GM18520 (cell line): ENCODE results near the gene LARP4B.

ENCODE experiments used
- ATAC-seq: cut with Tn5 transposase; IDR thresholded peaks from one replicate; pipeline ENCODE4 v1.9.1; 2021; ENCODE audit not compliant: unreplicated experiment

The LARP4B gene

DNA sequence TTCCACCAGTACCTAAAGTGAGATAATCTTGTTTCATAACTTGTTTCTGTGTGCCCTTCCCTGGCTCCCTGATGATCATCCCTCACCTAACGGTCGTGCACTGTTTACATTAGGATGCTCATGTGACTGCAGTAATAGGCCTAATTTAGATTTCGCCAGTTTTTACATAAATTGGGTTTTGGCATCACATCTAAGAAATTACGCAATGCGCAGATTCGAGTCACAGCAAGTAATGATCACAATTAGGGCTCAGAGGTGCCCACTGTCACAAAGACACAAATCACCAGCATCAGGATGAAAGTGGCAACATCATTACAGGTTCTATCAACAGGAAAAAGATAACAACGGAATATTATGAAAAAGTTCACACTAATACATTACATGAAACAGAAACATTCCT is 94.7 kb downstream of the LARP4B start:
- no peak for ATAC-seq

DNA sequence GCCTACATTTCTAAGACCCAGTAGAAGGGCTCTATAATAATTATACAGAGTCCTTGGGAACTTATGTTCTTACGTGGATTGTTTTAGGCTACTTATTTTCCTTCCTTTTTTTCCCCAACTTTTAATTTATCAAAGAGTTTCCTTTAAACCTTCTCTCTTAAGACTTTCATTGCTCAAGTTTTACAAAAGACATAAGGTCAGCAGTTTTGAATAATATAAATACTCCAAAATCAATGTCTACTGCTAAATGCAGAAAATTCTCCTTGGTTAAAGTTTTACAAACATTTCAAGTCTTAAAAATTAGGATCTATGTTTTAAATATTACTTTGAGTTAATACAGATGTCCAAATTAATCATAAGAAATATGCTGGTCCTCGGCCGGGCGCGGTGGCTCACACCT is 97.0 kb downstream of the LARP4B start:
- ATAC-seq = no peak

DNA sequence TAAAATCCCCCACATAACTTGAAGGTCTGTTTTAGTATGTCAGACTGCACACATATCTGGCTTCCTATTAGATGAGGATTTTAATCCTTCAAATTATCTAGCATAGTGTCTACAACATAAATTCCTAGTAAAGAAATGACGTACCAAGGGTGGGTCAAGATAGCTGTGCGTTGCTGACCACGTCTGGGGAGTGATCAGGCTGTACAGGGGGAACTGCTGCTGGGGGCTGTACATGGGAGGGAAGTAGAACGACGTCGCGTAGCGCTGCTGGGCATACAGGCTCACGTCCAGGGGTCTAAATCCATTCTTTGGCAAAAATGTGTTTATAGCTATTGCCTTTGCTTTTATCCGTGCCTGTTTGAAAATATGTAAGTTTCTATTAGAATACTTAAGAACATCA is 102.3 kb downstream of the LARP4B start:
- no peak for ATAC-seq

DNA sequence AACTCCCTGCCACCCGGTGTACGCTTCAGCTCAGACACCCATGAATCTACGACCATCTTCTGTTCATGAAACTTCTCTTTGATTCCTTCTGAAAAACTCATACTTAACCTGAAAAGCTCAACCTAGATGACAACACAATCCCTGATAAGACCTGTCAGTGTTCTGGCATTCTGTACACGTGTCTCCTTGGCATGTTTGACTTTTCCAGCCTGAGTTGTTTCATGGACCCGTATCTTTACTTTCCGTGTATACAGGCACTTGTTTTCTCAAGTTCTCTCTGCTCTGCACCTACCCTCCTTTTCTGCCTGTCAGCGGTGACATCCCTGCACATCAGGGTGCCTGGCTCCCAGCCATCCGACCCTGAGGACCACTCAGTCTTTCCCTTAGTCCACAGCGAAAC is 103.3 kb downstream of the LARP4B start:
- ATAC-seq = no peak

DNA sequence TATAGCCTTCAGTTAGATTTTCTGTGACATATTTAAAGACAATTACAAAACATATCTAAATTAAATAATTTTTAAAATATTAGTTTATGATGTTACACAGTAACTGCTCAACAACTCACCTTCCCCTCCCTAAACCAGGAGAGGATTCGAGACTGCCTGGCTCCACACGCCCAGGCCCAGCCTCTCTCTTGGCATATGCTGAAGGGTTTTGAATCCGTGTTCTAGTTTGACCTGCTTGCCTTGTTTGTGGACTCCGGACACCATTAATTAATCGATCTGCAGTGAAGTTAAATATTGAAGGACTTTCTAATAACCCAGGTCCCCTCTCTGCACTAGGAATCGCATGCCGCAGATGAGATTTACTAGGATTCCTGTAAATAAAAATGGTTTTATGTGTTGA is 106.6 kb downstream of the LARP4B start:
- no peak for ATAC-seq

DNA sequence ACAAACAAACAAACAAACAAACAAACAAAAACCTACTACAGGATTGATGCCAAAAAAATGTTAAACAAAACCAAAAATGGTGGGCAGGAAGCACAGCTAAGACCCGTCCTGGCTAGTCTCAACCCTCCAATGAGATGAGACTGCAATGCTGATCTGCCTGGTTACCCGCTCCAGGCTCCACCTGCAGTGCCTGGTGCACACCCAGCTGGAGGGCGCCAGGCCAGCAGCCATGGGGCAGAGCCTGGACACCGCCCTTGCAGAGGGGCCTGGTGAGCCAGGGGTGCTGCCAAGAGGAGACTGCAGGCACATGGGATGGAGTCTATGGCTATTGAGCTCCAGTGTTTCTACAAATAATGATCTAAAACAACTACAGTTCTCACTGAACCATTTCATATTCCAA is 107.0 kb downstream of the LARP4B start:
- no peak for ATAC-seq

DNA sequence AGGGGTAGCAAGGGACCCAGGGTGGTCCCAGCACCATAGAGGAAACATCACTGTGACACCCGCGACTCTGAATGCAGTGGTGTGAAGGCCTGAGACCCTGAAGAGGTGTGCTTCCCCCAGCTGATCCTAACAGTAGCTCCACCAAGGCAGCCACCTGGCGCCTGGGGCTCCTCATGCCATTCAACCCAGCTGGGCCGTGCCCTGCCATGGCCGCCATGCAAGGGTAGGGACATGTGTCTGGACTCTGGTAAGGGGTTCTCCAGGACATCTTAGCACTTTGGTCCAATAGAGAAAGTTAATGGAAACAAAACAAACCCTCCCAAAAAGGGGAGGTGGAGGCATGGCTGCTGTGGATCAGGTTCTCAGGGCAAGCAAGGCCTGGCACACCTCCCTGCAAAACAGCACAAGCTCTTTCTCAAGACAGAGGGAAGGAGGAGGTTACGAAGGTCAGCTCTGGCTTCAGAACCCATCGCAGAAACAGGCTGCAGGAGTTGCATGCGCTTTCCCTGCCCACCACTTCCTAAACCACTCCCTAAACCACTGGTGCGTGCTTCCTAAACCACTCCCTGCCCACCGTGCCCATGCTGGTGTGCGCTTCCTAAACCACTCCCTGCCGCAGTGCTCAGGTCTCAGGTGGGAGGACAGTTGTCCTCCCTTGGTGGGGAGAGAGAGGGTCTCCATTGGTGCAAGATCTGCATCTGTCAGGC is 108.7 kb downstream of the LARP4B start:
- no peak for ATAC-seq

DNA sequence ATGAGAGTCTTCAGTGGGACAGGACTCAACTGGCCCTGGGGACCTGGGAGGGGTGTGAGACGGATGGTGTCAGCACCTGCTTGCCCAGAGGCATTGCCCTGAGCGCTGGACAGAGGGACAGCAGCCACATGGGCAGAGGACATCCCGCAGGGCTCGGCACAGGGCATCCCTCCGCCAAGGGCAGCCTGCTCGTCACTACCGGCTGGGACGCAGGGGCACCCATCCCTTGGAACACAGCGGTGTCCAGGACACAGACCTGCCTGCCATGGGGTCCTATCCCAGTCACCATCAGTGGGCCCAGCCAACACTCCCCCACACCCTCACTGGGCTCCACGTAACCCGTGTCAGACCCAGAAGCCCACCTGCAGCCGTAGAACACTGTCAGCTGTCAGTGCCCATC is 109.3 kb downstream of the LARP4B start:
- no peak for ATAC-seq

DNA sequence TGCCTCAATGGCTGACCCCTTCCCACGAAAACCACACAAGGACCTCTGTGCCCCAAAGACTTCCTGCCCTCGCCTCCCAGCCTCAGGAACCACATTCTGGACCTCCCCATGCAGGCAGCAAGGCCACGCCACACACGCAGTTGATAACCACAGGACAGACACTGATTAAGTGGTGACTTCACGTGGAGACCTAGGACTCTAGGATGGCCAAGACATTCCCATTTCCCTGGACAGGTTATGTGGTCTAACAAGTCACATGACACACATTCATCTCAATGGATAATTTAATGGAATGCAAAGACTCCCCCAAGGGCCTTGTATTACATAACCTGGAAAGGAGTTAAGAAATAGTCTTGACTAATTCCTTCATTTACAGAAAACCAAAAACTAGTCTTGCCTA is 110.2 kb downstream of the LARP4B start:
- ATAC-seq = no peak

DNA sequence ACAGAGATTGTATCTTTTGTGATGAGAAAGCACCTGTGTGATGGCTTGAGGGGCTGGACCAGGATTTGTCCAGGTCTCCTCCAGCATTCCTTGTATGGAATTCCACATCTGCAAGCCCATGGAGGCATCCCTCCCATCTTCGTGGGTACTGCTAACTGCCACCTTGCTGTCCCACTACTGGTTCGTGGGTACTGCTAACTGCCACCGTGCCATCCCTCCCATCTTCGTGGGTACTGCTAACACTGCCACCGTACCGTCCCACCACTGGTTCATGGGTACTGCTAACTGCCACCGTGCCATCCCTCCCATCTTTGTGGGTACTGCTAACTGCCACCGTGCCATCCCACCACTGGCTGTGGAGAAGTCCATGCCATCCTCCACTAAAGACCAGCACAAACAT is 111.7 kb downstream of the LARP4B start:
- no peak for ATAC-seq

DNA sequence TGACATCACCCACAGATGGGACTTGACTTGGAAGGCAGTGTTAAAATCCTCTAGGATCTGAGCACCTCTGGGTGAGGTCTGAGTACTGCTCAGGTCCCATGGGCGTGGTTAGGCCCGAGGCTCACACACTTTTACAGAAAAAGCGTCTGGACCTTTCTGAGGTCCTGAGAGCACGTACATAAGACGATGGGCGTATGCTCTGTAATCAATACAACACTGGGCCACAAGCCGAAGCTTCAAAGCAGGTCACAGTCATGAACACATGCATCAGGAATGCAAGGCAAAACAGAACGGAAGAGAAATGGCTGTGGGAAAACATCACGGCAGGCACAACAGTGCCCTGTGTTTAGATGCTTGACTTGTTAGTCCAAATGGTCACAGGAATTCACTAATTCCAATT is 112.2 kb downstream of the LARP4B start:
- no peak for ATAC-seq

DNA sequence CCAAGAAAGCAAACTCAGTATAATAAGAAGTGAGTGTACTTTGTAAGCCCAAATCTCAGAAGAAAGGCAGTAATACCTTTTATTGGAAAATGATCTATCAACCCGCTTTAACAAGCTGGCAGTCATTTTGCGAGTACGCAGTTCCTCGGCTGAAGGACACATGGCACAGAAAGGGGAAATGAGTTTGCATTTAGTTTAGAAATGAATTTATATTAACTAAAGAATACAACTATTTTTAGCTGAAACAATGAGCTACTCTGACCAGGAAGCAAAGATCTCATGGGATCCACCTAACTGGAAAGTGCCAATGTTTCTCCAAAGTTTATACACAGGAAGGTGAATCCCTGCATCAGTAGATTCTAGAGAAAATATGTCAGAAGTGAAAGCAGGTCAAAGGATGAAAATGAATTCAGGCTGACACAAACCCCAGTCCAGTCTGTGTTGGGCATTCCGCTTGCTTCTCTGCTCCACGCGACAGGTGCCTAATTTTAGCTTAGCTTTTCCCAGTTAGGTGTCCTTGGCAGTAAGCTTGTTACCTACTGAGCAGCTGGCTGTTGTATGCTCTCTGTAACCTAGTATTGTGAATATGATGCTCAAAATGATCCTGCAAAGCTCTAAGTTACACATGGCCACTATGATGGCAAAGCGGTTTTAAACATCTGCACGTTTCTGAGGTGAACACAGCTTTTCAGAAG is 112.8 kb downstream of the LARP4B start:
- no peak for ATAC-seq

DNA sequence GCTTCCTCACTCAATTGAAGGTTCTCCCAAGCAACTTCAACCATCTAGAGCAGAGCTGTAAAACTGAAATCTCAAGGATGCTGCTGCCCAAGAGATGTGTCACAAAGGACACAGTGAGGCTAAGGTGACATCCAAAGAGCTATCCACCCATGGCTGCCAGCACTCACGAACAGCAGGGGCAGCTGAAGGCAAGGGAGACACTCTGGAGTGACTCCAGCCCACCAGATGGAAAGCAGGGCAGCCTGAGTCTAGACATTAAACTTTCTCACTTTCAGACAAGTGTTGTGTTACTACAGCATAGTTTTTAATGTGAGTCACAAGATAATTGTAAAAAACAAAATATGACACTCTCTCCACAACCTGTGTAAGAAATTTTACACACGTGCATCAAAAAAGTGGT is 113.5 kb downstream of the LARP4B start:
- no peak for ATAC-seq

DNA sequence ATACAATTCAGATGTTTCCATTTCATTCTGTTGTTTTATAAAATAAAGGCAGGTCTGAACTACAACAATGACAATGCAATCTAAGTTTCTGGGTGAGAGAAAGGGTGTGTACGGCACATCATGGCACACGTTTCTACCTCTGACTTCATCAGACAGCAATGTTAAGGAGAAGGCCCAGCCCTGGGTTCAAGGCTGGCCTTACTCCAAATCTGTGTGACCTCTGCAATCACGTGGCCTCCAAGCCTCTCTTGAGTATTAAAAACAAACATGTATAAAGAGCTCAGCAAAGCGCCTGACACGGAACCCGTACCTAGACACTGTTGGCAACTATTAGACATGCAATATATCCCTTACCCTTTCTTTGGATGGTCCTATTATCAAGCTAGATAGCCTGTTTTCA is 114.1 kb downstream of the LARP4B start:
- ATAC-seq = no peak

DNA sequence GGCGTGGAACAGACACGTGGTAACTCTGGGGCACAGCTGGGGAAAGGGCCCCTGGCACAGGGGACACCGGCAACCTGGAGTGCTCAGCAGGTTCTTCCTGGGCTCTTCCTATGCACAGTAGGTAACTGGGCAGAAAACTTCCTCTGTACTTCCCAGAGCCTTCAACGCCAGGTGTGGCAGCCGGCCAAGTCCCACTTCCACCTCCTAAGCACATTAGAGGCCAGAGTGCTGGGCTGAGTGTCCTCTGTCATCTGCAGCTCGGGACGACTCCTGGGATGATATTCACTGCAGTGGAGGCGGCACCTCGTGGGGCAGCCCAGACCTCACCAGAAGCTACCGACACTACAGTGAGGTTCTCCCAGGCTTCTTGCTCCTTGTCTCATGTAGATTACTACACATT is 114.5 kb downstream of the LARP4B start:
- ATAC-seq = no peak

DNA sequence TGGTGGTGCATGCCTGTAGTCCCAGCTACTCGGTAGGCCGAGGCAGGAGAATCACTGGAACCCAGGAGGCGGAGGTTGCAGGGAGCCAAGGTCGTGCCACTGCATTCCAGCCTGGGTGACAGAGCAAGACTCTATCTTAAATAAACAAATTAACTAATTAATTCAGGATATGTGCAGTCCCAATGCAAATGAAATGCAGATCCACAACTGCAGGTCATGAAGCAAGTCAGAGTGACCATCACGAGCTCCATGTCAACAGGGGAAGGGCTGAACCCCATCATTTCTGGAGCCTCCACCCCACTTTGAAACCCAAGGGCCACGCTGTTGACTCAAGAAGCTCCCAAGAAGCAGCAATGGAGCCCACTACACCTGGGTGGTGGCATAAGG is 115.4 kb downstream of the LARP4B start:
- no peak for ATAC-seq

DNA sequence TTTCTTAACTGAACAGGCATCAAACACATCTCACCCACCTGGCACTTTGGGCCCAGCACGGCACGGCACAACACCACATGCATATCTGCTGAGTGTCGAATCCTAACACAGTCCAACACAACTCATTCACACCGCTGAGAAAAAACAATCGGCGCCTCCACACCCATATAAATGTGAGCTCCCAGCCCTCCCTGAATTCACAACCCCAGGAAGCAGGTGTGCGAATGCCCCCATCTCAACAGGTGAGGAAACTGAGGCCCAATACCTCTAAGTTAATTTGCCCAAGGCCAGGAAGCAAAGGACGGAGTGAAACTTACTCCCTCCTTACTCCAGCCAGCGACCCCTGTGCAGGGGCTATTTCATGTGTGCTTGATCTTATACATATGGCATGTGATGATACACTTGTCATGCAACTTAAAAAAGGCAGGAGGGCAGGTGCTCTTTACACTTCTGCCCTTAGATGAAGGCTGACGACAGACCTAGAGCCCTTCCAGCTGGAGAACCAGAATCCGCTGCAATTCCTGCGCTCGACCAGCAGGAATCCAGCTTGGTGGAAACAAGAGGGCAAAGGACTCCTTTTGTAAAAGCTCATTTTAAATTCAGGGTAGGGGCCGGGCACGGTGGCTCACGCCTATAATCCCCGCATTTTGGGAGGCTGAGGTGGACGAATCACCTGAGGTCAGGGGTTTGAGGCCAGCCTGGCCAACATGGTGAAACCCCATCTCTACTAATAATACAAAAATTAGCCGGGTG is 116.0 kb downstream of the LARP4B start:
- ATAC-seq = no peak

DNA sequence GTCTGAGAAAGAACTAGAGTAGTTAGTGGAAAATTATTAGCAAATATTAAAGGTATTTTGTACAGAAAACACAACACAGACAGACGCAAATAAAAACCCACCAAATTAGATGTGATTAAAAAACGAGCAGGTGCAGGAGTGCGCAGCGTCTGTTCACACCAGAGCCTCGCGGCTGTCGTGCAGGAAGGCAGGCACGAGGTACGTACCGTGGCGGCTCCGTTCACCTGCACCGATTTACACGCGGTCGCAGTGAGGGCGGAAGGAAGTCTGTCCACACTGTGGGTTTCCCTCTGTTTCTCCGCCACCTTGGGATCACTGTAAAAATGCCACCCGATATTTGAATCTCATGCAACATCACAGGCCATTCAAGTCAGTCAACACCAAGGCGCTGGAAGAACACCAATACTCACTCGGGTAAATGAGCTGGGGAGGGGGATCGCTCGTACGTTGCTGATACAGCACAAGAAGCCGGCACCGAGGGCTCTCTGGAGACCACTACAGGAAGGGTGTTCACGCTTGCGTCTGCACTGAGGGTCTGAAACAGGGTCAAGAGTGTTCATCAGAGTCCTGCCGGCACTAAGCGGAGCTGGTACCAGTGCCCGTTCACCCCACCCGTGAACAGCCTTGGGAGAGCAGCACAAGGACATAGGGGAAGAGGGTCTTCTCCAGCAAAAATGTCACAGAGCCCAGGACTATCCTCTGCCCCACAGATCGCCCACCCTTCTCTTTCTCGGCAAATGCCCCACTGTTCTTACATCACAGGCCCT is 116.8 kb downstream of the LARP4B start:
- no peak for ATAC-seq

DNA sequence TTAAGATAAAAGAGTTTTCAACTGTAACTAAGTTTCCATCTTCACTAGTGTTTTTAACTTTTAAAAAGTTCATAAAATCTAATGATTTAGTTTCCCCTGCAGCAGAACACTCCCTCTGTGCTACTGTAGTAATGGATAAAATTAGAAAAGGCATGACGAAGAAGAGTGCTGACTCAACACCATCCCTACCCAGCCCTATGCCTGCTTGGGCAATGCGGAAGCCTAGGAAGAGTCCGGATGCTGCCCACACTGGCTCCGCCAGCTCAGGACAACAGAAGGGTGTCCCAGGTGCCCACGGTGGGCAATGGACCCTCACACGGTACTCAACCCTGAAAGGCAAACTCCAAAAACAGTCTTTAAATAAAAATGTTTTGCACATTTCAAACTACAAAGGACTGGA is 118.2 kb downstream of the LARP4B start:
- ATAC-seq = no peak

DNA sequence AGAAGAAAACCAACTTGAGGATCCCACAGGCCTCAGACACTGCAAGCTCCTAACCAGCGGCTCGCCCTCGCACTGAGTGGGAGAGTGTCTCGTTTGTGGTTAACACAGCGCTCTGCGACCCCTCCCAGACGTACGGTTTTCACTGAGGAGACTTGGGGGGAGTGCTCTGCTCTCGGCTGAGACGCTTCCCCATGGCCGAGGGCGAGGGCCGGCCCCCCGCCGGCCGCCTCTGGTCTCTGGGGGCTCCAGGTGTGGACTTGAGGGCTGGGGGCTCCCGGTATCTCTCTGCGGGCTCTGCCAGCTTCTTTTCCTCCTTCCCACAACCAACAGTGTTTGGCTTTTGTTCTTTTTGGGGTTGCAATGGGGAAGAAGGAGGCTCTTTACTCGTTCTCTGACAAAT is 118.7 kb downstream of the LARP4B start:
- no peak for ATAC-seq

DNA sequence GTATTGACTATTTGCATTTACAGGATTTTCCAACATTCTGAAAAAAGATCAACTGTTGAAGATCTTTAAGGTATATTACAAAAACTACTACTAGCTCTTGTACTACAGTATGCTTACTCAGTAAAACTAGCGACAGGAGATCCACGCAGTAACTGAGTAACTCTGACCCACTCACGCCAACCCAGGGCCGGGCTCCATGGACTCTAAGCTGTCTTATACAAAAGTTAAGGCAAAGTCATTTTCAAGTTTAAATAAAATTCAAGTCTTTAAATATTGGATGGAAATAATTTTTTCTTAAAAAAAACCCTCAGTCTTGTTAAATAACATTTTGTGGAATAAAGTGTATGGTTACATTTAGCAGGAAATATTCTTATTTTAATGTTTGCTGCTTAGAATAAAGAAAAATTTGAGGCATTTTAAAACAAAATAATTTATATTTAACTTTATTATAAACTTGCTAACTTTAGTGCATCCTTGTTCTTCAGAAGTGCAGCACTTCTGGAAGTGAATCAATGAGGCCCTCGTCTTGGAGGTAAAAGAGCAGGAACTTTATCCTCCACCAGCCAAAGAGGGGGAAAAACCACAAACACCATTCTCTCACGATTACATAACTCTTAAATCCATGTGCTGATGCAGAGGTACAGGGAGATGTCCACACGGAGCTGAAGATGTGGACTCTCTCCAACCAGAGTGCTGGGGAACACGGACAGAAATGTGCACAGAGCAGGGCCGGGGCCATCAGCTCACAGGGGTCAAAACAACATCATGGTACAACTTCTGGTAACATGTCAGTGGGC is 119.9 kb downstream of the LARP4B start:
- ATAC-seq = no peak
